ENCODE measurements around the gene MYO5A.

GRCh38 chr15:52331490-52332240, 197.0 kb downstream of the MYO5A start:
- TF ChIP-seq CTCF (IDR thresholded peaks at IDR 0.05; ENCODE audit: extremely low read depth in 1 of 2, insufficient read depth in 1 of 2, low read depth in 1 of 2, low read length in 2 of 2) (peak; percentile 36 to 45), MAX (IDR thresholded peaks at IDR 0.05; ENCODE audit: insufficient read depth, insufficient read length) (no peak), POLR2A (IDR thresholded peaks at IDR 0.05; ENCODE audit: low read depth, low read length) (no peak), MYC (IDR thresholded peaks at IDR 0.05; ENCODE audit: low read depth, low read length) (no peak)

Measured in endothelial cell of umbilical vein (primary cell).